CD4-positive, alpha-beta T cell (primary cell): ENCODE results near the gene CLCA2. TPM values are rescaled to one million over a fixed set of nuclear protein-coding genes. Genes with fewer than 3 reads are reported as not detected.

Experiments
- ATAC-seq: fragments of 200-7000 bp; cut with Tn5 transposase; one replicate; pipeline ENCODE4 v1.10.0; 2022; ENCODE audit warnings: mild to moderate bottlenecking; ENCODE audit not compliant: poor library complexity
- CTCF ChIA-PET: fragments of 350-600 bp; sonication (Branson Sonifier 250); formaldehyde crosslinking; loops from one replicate; lab custom pipeline; 2021; ENCODE audit warnings: antibody characterized with exemption, inconsistent platforms; lab: Charles Lee
- POLR2A ChIA-PET: fragments of 350-600 bp; sonication (Branson Sonifier 250); formaldehyde crosslinking; loops from one replicate; lab custom pipeline; 2021; ENCODE audit warnings: antibody characterized with exemption, inconsistent platforms; lab: Charles Lee
- DNase-seq, 14 experiments: peaks; one replicate each; pipeline ENCODE4 v3.0.0-alpha.2; 2013 to 2020; ENCODE audit warnings: mixed read lengths in 2 of 14
- H3K27ac ChIP-seq, 2 donors: one replicate each; pipeline versions ENCODE4 v1.5.1 to v1.7.0; 2013; ENCODE audit warnings: low read length in 2 of 2, low read depth in 1 of 2, mild to moderate bottlenecking in 1 of 2
- H3K27me3 ChIP-seq, 2 experiments: 1 replicate in 1 of 2; 2 replicates in 1 of 2; pipeline versions ENCODE4 v1.6.1 to v1.7.0; 2013; ENCODE audit warnings: low read length in 2 of 2, control low read depth in 1 of 2, mild to moderate bottlenecking in 1 of 2, moderate library complexity in 1 of 2; ENCODE audit not compliant: insufficient read depth in 2 of 2, control insufficient read depth in 1 of 2
- H3K36me3 ChIP-seq: one replicate; pipeline ENCODE4 v1.6.1; 2013; ENCODE audit warnings: low read length, control low read depth; ENCODE audit not compliant: insufficient read depth
- H3K4me1 ChIP-seq: one replicate; pipeline ENCODE4 v1.6.1; 2013; ENCODE audit warnings: low read length, control low read depth; ENCODE audit not compliant: insufficient read depth
- H3K4me3 ChIP-seq: one replicate; pipeline ENCODE4 v1.5.1; 2013; ENCODE audit warnings: mild to moderate bottlenecking, low read length, moderate library complexity
- H3K9me3 ChIP-seq, 2 experiments: 1 replicate in 1 of 2; 2 replicates in 1 of 2; pipeline versions ENCODE4 v1.6.1 to v1.7.0; 2013; ENCODE audit warnings: low read length in 2 of 2, mild to moderate bottlenecking in 2 of 2, control low read depth in 1 of 2, moderate library complexity in 1 of 2; ENCODE audit not compliant: control insufficient read depth in 1 of 2, insufficient read depth in 1 of 2
- H3K27ac Mint-ChIP-seq: one replicate; pipeline ENCODE4 v1.8.0; 2020; ENCODE audit warnings: mixed read lengths
- H3K27me3 Mint-ChIP-seq: one replicate; pipeline ENCODE4 v1.8.0; 2021; ENCODE audit warnings: mixed read lengths
- H3K36me3 Mint-ChIP-seq: one replicate; pipeline ENCODE4 v1.8.0; 2021; ENCODE audit warnings: low read depth, mixed read lengths
- H3K4me1 Mint-ChIP-seq: one replicate; pipeline ENCODE4 v1.8.0; 2021; ENCODE audit warnings: low read depth, mixed read lengths
- H3K4me3 Mint-ChIP-seq: one replicate; pipeline ENCODE4 v1.8.0; 2020; ENCODE audit warnings: mild to moderate bottlenecking, mixed read lengths
- H3K9me3 Mint-ChIP-seq: one replicate; pipeline ENCODE4 v1.8.0; 2020; ENCODE audit warnings: mixed read lengths
- intact Hi-C, 2 experiments: fragments of 100-400 bp; cut with DNase I in 1 of 2; cut with micrococcal nuclease in 1 of 2; formaldehyde crosslinking; loops; one replicate each; pipeline versions ENCODE4 v1.15.1 to v1.9.0; 2023 to 2025; cut with DNase I, micrococcal nuclease
- total RNA-seq, 174 experiments: library from RNA in 2 of 174; stranded (reverse) in 2 of 174; gene quantifications; one replicate each; pipeline ENCODE4 v1.2.3 and lab custom pipeline; 2021 to 2026
- TF ChIP-seq, protein P1 (sequence below): fragments of 200-600 bp; IDR thresholded peaks from one replicate; pipeline ENCODE4 v1.8.0; 2022; ENCODE audit warnings: antibody characterized with exemption, mild to moderate bottlenecking

CLCA2 gene
- total RNA-seq, 2 experiments from 2014 or later, result not detected

DNA sequence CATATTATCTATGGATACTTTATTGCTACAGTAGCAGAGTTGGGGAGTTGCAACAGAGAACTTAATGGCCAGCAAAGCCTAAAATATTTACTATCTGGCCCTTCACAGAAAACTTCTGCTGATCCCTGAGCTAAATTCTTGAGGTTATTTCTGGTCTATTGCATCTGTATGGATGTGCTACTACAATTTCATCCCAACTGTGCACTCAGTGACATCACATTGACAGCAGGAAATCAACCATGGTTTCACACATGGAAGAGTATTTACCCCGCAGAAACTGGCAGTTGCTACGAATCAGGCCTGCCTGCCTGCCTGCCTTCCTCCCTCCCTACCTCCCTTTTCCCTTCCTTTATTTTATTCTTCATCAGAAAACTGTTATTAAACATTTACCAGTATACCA is 12.1 kb downstream of the CLCA2 start:
- no peak overlapping the region for H3K27ac Mint-ChIP-seq
- H3K4me3 Mint-ChIP-seq, result no peak overlapping the region
- TF ChIP-seq, protein P1, sequence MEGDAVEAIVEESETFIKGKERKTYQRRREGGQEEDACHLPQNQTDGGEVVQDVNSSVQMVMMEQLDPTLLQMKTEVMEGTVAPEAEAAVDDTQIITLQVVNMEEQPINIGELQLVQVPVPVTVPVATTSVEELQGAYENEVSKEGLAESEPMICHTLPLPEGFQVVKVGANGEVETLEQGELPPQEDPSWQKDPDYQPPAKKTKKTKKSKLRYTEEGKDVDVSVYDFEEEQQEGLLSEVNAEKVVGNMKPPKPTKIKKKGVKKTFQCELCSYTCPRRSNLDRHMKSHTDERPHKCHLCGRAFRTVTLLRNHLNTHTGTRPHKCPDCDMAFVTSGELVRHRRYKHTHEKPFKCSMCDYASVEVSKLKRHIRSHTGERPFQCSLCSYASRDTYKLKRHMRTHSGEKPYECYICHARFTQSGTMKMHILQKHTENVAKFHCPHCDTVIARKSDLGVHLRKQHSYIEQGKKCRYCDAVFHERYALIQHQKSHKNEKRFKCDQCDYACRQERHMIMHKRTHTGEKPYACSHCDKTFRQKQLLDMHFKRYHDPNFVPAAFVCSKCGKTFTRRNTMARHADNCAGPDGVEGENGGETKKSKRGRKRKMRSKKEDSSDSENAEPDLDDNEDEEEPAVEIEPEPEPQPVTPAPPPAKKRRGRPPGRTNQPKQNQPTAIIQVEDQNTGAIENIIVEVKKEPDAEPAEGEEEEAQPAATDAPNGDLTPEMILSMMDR, result no peak

DNA sequence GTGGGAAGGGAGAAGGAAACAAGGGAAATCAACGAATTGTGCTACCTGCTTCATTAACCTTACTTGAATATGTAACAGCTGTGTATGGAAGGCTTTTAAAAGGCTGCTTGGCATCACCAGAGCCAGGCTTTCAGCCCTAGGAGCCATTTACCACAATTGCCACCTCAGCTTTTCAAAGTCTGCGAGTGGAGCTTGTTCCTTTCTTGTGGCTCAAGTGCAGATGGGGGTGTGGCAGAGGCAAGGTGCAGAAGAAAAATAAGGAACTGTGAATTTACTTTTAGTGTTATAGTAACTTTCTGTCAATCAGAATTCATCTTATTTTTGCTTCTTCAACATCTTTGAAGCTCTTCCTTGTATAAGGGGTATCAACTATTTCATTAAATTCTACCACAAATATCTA is 17.6 kb downstream of the CLCA2 start:
- Mint-ChIP-seq H3K27ac (no peak overlapping the region), H3K36me3 (no peaks in the 10 kb centered on the region), H3K4me1 (peaks cover 10% of the 10 kb centered on the region), H3K4me3 (no peak overlapping the region), H3K9me3 (no peaks in the 10 kb centered on the region), H3K27me3 (peaks cover 7% of the 10 kb centered on the region)
- no peaks in the 10 kb centered on the region for H3K4me1 ChIP-seq
- H3K4me3 ChIP-seq, result no peak overlapping the region
- ChIA-PET CTCF (no interaction called here), POLR2A (interaction anchor here (0.9 to 1.8 kb wide), 3 partner anchors 12 to 263 kb away, joined by 4 to 7 read pairs (median 5); partner anchors contain the start of genes ODF2L and SH3GLB1)
- DNase-seq (peak in 13 of 14 experiments; percentile 2 to 67 (median 19)), ATAC-seq (peak; percentile 97)
- no peaks in the 10 kb centered on the region for H3K36me3 ChIP-seq
- no peak overlapping the region for H3K27ac ChIP-seq
- TF ChIP-seq, protein P1, result no peak
- intact Hi-C loops, result no loop called here
- H3K9me3 ChIP-seq, result no peaks in the 10 kb centered on the region
- no peaks in the 10 kb centered on the region for H3K27me3 ChIP-seq

More for the DNA sequence above, 12.1 kb downstream of the CLCA2 start:
- ATAC-seq, result no peak
- DNase-seq, result no peak
- H3K4me1 Mint-ChIP-seq, result no peaks in the 10 kb centered on the region
- no peaks in the 10 kb centered on the region for H3K4me1 ChIP-seq
- H3K4me3 ChIP-seq, result no peak overlapping the region
- H3K9me3 Mint-ChIP-seq, result no peaks in the 10 kb centered on the region
- H3K27me3 Mint-ChIP-seq, result peaks cover 14% of the 10 kb centered on the region
- H3K9me3 ChIP-seq, result no peaks in the 10 kb centered on the region
- H3K27ac ChIP-seq, result no peak overlapping the region
- CTCF ChIA-PET, result interaction anchor here (0.9 to 1.0 kb wide), 2 partner anchors 17 to 63 kb away, joined by 3 read pairs; no protein-coding TSS in a partner anchor
- intact Hi-C loops, result no loop called here
- H3K27me3 ChIP-seq, result peaks cover 5 to 7% of the 10 kb centered on the region in 2 experiments
- POLR2A ChIA-PET, result no interaction called here
- H3K36me3 Mint-ChIP-seq, result no peaks in the 10 kb centered on the region
- H3K36me3 ChIP-seq, result no peaks in the 10 kb centered on the region

DNA sequence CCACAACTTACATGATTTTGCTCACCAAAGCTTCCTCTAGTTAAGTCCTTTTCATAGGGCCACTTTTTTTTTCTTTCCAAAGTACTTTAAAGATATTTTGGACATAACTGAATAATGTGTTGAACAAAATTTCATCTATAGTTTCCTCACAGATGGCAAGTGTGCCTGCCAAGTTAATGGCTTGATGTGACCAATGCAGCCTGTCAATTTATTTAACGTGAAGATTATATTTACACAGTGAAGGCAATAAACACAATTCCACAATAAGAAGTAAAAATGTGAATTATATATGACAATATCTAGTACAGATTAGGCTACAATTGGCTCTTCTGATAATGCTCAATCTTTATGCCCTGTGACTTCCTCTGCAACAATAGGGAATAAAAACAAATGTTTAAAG is 18.0 kb downstream of the CLCA2 start:
- POLR2A ChIA-PET, result interaction anchor here (0.9 to 1.8 kb wide), 3 partner anchors 12 to 262 kb away, joined by 4 to 7 read pairs (median 5); partner anchors contain the start of genes ODF2L and SH3GLB1
- H3K27ac Mint-ChIP-seq, result no peak overlapping the region

More for the DNA sequence above, 18.0 kb downstream of the CLCA2 start:
- Mint-ChIP-seq H3K27me3 (peaks cover 6% of the 10 kb centered on the region), H3K4me3 (no peak overlapping the region), H3K4me1 (peaks cover 10% of the 10 kb centered on the region), H3K9me3 (no peaks in the 10 kb centered on the region), H3K36me3 (no peaks in the 10 kb centered on the region)
- TF ChIP-seq, protein P1, result no peak
- Histone ChIP-seq H3K4me3 (no peak overlapping the region), H3K27me3 (no peaks in the 10 kb centered on the region), H3K36me3 (no peaks in the 10 kb centered on the region), H3K4me1 (no peaks in the 10 kb centered on the region), H3K9me3 (no peaks in the 10 kb centered on the region), H3K27ac (no peak overlapping the region)
- CTCF ChIA-PET, result no interaction called here
- ATAC-seq (no peak), DNase-seq (no peak)
- intact Hi-C loops, result no loop called here
